PC-3 (cell line): Measurements from ENCODE around the gene IKZF1. TPM values are rescaled to one million over a fixed set of nuclear protein-coding genes. Genes with fewer than 3 reads are reported as not detected.

Experiments
- ATAC-seq: fragments of 200-7000 bp; cut with Tn5 transposase; 2 replicates; pipeline ENCODE4 v1.9.1; 2020; ENCODE audit warnings: mild to moderate bottlenecking, moderate library complexity
- BruUV-seq: library from RNA; stranded (reverse); fragments of 400-500 nt; replicated peaks from 2 replicates; lab custom pipeline; 2021; lab: Mats Ljungman, UMichigan
- CTCF ChIA-PET: fragments of 300-600 bp; sonication (Branson Sonifier 250); formaldehyde crosslinking; loops from one replicate; lab custom pipeline; 2022; ENCODE audit warnings: antibody characterized with exemption; lab: Charles Lee
- POLR2A ChIA-PET: fragments of 300-600 bp; sonication (Branson Sonifier 250); formaldehyde crosslinking; loops from one replicate; lab custom pipeline; 2022; ENCODE audit warnings: antibody characterized with exemption; ENCODE audit not compliant: unreplicated experiment; lab: Charles Lee
- DNase-seq: peaks from one replicate; pipeline ENCODE4 v3.0.0-alpha.2; 2015
- H2AFZ ChIP-seq: fragments of 300-600 bp; sonication (generic); 2 replicates; pipeline ENCODE4 v1.6.0; 2016; ENCODE audit warnings: antibody characterized with exemption, low read length
- H3F3A ChIP-seq: fragments of 300-600 bp; sonication (generic); one replicate; pipeline ENCODE4 v1.6.0; 2017; ENCODE audit warnings: antibody characterized with exemption, low read length, control low read depth, mild to moderate bottlenecking; ENCODE audit not compliant: unreplicated experiment
- H3K27ac ChIP-seq: fragments of 300-600 bp; sonication (generic); 2 replicates; pipeline ENCODE4 v1.5.1; 2016; ENCODE audit warnings: mild to moderate bottlenecking, low read length
- H3K27me3 ChIP-seq: fragments of 300-600 bp; sonication (generic); 2 replicates; pipeline ENCODE4 v1.6.1; 2016; ENCODE audit warnings: low read length, mixed read lengths
- H3K36me3 ChIP-seq: fragments of 300-600 bp; sonication (generic); 2 replicates; pipeline ENCODE4 v1.6.1; 2016; ENCODE audit warnings: low read depth, mixed run types, low read length, mixed read lengths
- H3K4me1 ChIP-seq: fragments of 300-600 bp; sonication (generic); 2 replicates; pipeline ENCODE4 v1.5.1; 2016; ENCODE audit warnings: low read length; ENCODE audit not compliant: insufficient read depth
- H3K4me2 ChIP-seq: fragments of 300-600 bp; sonication (generic); 2 replicates; pipeline ENCODE4 v1.6.0; 2016; ENCODE audit warnings: low read length
- H3K4me3 ChIP-seq: fragments of 300-600 bp; sonication (generic); 2 replicates; pipeline ENCODE4 v1.5.1; 2016; ENCODE audit warnings: mild to moderate bottlenecking, low read length, mixed read lengths
- H3K79me2 ChIP-seq: fragments of 300-600 bp; sonication (generic); 2 replicates; pipeline ENCODE4 v1.6.1; 2017; ENCODE audit warnings: low read length, mixed read lengths
- H3K9ac ChIP-seq: fragments of 300-600 bp; sonication (generic); 2 replicates; pipeline ENCODE4 v1.6.0; 2016; ENCODE audit warnings: mild to moderate bottlenecking, low read length
- H3K9me2 ChIP-seq: fragments of 300-600 bp; sonication (generic); replicated peaks from 2 replicates; pipeline ENCODE4 v1.6.1; 2016; ENCODE audit warnings: mixed run types, low read length, mixed read lengths
- H3K9me3 ChIP-seq: fragments of 300-600 bp; sonication (generic); 2 replicates; pipeline ENCODE4 v1.6.1; 2016; ENCODE audit warnings: low read length, mixed read lengths
- H4K20me1 ChIP-seq: fragments of 300-600 bp; sonication (generic); 2 replicates; pipeline ENCODE4 v1.6.1; 2016; ENCODE audit warnings: low read length, mixed read lengths
- EZH2 ChIP-seq: fragments of 300-600 bp; sonication (generic); IDR thresholded peaks from one replicate; pipeline ENCODE4 v1.6.1; 2017; ENCODE audit warnings: antibody characterized with exemption, mild to moderate bottlenecking, low read length; ENCODE audit not compliant: unreplicated experiment
- EZH2phosphoT487 ChIP-seq: fragments of 300-600 bp; sonication (generic); IDR thresholded peaks from 2 replicates; pipeline ENCODE4 v1.6.1; 2018; ENCODE audit warnings: mild to moderate bottlenecking, antibody characterized with exemption, low read length, borderline replicate concordance
- intact Hi-C: fragments of 100-400 bp; cut with micrococcal nuclease; formaldehyde crosslinking; loops from 2 replicates; pipeline ENCODE4 v1.9.0; 2023
- total RNA-seq: library from RNA; depleted of rRNA; stranded (reverse); fragments of >200 nt; gene quantifications from 2 replicates; pipeline ENCODE4 v1.2.3, GENCODE V29; 2014
- TF ChIP-seq, protein P1 (sequence below): fragments of 300-600 bp; sonication (generic); conservative IDR thresholded peaks from 2 replicates; pipeline ENCODE4 v1.5.1; 2017; ENCODE audit warnings: antibody characterized with exemption, low read depth, mild to moderate bottlenecking, low read length

The IKZF1 gene
- total RNA-seq, 1 experiment from 2014 or later: not detected

DNA sequence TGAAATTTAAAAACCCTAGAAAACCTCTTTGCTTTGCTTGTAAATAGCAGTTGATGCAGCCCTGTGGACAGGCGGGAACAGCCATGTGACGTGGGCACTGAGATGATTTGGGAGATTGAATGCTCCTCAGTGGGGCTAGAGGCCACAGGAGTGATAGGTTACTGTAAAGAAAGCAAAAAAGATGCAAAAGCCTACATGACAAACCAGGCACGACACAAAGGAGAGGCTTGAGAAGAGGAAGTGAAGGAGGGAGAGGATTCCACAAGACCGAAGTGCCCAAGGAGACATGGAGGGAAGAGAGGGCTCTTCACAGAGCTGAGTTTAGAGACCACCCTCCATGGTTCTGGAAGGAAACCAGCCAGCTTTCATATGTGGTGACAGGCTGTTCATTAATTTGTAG is 25.7 kb downstream of the IKZF1 start:
- Histone ChIP-seq H4K20me1 (no peaks in the 10 kb centered on the region), H3K27ac (no peak overlapping the region), H3K4me2 (no peak overlapping the region), H3K79me2 (no peaks in the 10 kb centered on the region), H2AFZ (no peak overlapping the region), H3K27me3 (peaks cover 90% of the 10 kb centered on the region), H3K9me2 (no peaks in the 10 kb centered on the region), H3K4me1 (no peaks in the 10 kb centered on the region), H3K36me3 (no peaks in the 10 kb centered on the region), H3K4me3 (no peak overlapping the region), H3F3A (no peaks in the 10 kb centered on the region), H3K9me3 (no peaks in the 10 kb centered on the region), H3K9ac (no peak overlapping the region)
- no peak for ATAC-seq
- CTCF ChIA-PET: no interaction called here
- POLR2A ChIA-PET: no interaction called here
- no peak for DNase-seq
- BruUV-seq: no TSS peak
- intact Hi-C loops: no loop called here
- TF ChIP-seq EZH2phosphoT487: no peak
- TF ChIP-seq EZH2: no peak
- TF ChIP-seq, protein P1, sequence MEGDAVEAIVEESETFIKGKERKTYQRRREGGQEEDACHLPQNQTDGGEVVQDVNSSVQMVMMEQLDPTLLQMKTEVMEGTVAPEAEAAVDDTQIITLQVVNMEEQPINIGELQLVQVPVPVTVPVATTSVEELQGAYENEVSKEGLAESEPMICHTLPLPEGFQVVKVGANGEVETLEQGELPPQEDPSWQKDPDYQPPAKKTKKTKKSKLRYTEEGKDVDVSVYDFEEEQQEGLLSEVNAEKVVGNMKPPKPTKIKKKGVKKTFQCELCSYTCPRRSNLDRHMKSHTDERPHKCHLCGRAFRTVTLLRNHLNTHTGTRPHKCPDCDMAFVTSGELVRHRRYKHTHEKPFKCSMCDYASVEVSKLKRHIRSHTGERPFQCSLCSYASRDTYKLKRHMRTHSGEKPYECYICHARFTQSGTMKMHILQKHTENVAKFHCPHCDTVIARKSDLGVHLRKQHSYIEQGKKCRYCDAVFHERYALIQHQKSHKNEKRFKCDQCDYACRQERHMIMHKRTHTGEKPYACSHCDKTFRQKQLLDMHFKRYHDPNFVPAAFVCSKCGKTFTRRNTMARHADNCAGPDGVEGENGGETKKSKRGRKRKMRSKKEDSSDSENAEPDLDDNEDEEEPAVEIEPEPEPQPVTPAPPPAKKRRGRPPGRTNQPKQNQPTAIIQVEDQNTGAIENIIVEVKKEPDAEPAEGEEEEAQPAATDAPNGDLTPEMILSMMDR: no peak

DNA sequence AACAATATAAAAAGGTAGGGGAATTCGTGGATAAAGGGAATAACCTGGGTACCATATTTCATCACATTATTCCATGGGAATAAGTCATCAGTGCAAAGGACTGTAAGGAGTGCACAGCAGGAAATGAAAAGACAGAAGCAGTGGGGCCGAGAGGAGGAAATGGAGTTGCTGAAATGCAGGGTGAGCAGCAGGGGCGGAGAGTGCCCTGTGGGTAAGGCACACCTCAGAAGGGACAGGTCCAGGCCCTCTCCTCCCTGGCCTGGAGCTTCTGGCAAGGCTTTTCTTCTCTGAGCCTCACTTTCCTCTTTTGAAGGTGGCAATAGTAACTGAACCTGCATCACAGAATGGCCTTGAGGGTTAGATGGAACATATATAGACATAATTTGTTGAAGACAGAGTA is 26.2 kb downstream of the IKZF1 start:
- H3K9ac ChIP-seq: no peak overlapping the region
- peaks cover 86% of the 10 kb centered on the region for H3K27me3 ChIP-seq
- no peaks in the 10 kb centered on the region for H3K36me3 ChIP-seq
- H3K9me2 ChIP-seq: no peaks in the 10 kb centered on the region
- H4K20me1 ChIP-seq: no peaks in the 10 kb centered on the region
- DNase-seq: no peak
- no peak for ATAC-seq
- no TSS peak for BruUV-seq
- ChIA-PET POLR2A (no interaction called here), CTCF (no interaction called here)
- H3K9me3 ChIP-seq: no peaks in the 10 kb centered on the region
- H3K4me3 ChIP-seq: no peak overlapping the region
- intact Hi-C loops: no loop called here
- H3F3A ChIP-seq: no peaks in the 10 kb centered on the region
- H2AFZ ChIP-seq: no peak overlapping the region
- no peak overlapping the region for H3K4me2 ChIP-seq
- no peaks in the 10 kb centered on the region for H3K79me2 ChIP-seq
- no peaks in the 10 kb centered on the region for H3K4me1 ChIP-seq
- TF ChIP-seq EZH2phosphoT487: no peak
- no peak for TF ChIP-seq EZH2
- TF ChIP-seq, protein P1: no peak
- no peak overlapping the region for H3K27ac ChIP-seq

DNA sequence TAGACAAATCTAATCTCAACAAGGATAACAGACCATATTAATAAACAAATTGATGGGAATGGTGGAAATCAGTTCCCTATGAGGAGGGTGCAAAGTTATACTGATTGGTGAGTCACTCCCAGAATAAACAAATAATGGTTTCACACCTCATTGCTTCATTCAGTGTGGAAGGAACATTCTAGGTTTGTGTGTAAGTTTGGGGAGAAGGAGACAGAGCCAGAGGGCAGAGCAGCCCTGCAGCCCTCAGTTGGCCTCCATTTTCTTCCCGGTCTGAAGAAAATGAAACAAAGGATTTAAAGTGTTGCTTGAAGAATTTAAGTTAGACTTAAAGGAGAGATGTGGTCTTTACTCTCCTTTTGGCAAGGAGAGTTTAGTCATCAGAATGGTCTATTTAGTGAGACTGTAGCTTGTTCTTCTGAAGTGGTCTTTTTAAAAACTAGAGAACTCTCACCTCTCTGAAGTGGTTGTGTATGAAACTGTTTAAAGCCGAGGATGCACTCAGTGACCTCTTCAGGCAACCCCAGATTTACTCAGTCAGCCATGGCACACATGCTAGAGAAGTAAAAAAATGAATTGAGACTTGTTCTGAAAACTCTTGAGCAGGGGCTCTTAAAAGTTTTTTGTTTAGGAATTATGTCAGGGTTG is 27.2 kb downstream of the IKZF1 start:
- H3K4me3 ChIP-seq: no peak overlapping the region
- ChIA-PET POLR2A (no interaction called here), CTCF (no interaction called here)
- H3K4me1 ChIP-seq: no peaks in the 10 kb centered on the region
- H3F3A ChIP-seq: no peaks in the 10 kb centered on the region
- H4K20me1 ChIP-seq: no peaks in the 10 kb centered on the region
- no TSS peak for BruUV-seq
- peaks cover 76% of the 10 kb centered on the region for H3K27me3 ChIP-seq
- H3K9me3 ChIP-seq: no peaks in the 10 kb centered on the region
- H3K27ac ChIP-seq: no peak overlapping the region
- H3K9ac ChIP-seq: no peak overlapping the region
- no peak overlapping the region for H3K4me2 ChIP-seq
- H3K36me3 ChIP-seq: no peaks in the 10 kb centered on the region
- no peak for DNase-seq
- no peaks in the 10 kb centered on the region for H3K79me2 ChIP-seq
- no peak overlapping the region for H2AFZ ChIP-seq
- H3K9me2 ChIP-seq: no peaks in the 10 kb centered on the region
- no peak for ATAC-seq
- TF ChIP-seq, protein P1: no peak
- TF ChIP-seq EZH2: no peak
- TF ChIP-seq EZH2phosphoT487: no peak
- intact Hi-C loops: no loop called here
